Femur (tissue), 1 donor: ENCODE results near the gene UBE2R2.
"Not testable (repeated sequence)": the region's sequence is repeated elsewhere in the genome, so short reads cannot be mapped to it uniquely, and the experiment has no call there.

Experiments
- DNase-seq: peaks from one replicate; pipeline ENCODE4 v3.0.0-alpha.2; 2017

The UBE2R2 gene

GRCh38 chr9:33932078-33932807 lies 115.3 kb downstream of the UBE2R2 start:
- no peak for DNase-seq

- no peak for DNase-seq
These were observed 117.4 kb downstream of the UBE2R2 start for GRCh38 chr9:33934188-33934878.

GRCh38 chr9:33939924-33940874 lies 123.2 kb downstream of the UBE2R2 start:
- no peak for DNase-seq

GRCh38 chr9:33942471-33943083 lies 125.6 kb downstream of the UBE2R2 start:
- no peak for DNase-seq

GRCh38 chr9:33943389-33943788 lies 126.4 kb downstream of the UBE2R2 start:
- DNase-seq = no peak

GRCh38 chr9:33946779-33947535 lies 130.0 kb downstream of the UBE2R2 start:
- peak; percentile 35 for DNase-seq

- DNase-seq = no peak
These were observed 133.4 kb downstream of the UBE2R2 start for GRCh38 chr9:33950371-33950770.

- DNase-seq = no peak
These were observed 135.1 kb downstream of the UBE2R2 start for GRCh38 chr9:33952066-33952465.

GRCh38 chr9:33956544-33956943 lies 139.6 kb downstream of the UBE2R2 start:
- DNase-seq = no peak

- DNase-seq = no peak
These were observed 142.8 kb downstream of the UBE2R2 start for GRCh38 chr9:33959725-33960124.

- not testable (repeated sequence) for DNase-seq
These were observed 145.5 kb downstream of the UBE2R2 start for GRCh38 chr9:33962468-33962867.

- DNase-seq = no peak
These were observed 147.3 kb downstream of the UBE2R2 start for GRCh38 chr9:33964086-33964768.
